AG10803 (cell line): ENCODE results near the gene SCD5.

Experiments
- DNase-seq: peaks from one replicate; pipeline ENCODE4 v3.0.0; 2010; ENCODE audit warnings: low read depth
- H3K4me3 ChIP-seq: 2 replicates; pipeline ENCODE4 v1.5.1; 2011; ENCODE audit warnings: mild to moderate bottlenecking, low read length, control low read depth
- CTCF ChIP-seq: conservative IDR thresholded peaks from 2 replicates; pipeline ENCODE4 v1.5.1; 2011; ENCODE audit warnings: mild to moderate bottlenecking, low read length, control low read depth, inconsistent platforms

The SCD5 gene

GRCh38 chr4:82741188-82741587, 57.4 kb downstream of the SCD5 start:
- H3K4me3 ChIP-seq: no peak overlapping the region
- TF ChIP-seq CTCF: no peak
- DNase-seq: no peak

- peak; percentile 93 for TF ChIP-seq CTCF
- H3K4me3 ChIP-seq: no peak overlapping the region
- DNase-seq: peak; percentile 50
Observed at GRCh38 chr4:82739287-82740190, 59.1 kb downstream of the SCD5 start.

DNA sequence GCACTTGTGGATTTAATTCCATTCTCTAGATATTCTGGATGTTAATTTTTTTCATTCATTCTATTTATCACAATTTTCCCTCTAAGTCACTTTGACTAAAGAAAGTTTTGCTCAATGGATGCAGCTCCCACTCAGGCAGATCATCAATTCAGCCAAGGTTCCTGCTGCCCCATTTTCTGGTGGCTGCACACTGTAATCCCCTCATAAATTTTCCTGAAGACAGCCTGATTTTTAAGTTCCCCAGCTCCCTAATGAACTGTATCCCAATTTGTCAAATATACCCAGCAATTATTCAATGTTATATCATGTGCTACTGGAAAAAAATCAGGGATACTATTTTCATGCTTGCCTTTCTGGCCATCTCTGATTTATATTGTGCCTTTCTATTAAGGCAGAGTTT, 61.2 kb downstream of the SCD5 start:
- no peak for DNase-seq
- H3K4me3 ChIP-seq: no peak overlapping the region
- TF ChIP-seq CTCF: no peak

DNA sequence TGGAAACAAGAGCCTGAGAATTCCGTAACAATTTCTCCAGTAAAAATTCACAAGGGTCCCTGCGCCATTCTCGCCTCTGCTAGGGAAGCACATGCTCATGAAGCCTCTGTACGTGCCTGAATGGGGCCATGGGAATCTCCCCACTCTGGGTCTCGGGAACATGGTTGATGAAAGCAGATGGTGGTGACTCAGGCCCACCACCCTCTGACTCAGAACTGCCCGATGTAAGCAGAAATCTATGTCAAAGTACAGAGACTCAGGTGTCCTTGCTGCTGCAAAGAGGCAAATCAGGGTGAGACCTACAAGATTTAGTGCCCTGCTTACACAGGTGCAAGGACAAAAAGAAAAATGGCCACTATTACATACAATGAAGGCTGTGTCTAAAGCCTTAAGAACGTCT, 65.0 kb downstream of the SCD5 start:
- H3K4me3 ChIP-seq: no peak overlapping the region
- no peak for TF ChIP-seq CTCF
- no peak for DNase-seq

DNA sequence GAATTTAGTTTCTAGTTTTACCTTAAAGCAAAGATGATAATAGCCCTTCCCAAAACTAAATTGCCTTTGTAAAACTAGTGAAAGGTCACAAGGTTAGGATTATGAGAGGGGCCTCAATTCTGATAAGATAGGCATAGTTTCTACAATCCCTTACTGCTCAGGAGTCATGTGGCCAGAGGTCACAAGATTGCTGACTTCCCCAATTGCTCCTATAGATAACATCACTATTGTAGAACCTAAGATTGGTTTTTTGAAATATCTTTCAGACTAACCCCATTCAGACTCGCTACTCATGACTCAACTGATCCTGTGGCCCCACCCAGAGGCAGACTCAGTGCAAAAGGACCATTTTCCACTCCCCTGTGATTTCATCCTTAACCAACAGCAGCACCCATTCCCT, 70.3 kb downstream of the SCD5 start:
- H3K4me3 ChIP-seq: no peak overlapping the region
- TF ChIP-seq CTCF: no peak
- DNase-seq: no peak

DNA sequence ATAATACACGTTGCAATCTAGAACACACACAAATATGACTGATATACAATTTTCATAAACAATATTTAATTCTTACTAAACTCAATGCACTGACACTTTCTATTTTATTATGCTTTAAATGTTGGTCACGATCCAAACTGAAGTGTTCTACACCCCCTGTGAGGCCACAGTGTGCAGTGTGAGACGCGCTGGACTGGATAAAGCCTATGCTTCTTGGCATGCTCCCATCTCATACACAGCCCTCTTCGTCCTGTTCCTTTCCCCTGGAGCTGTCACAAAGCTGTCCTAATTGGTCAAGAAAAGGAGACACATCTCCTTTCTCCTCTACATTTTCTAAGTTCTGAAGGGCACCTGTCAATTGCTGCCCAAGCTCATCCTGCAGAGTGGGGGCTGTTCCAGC, 72.0 kb downstream of the SCD5 start:
- TF ChIP-seq CTCF: no peak

GRCh38 chr4:82721819-82722423, 76.7 kb downstream of the SCD5 start:
- TF ChIP-seq CTCF: peak; percentile 56
- peak; percentile 35 for DNase-seq
- no peak overlapping the region for H3K4me3 ChIP-seq

More for the DNA sequence above, 72.0 kb downstream of the SCD5 start:
- DNase-seq: no peak
- no peak overlapping the region for H3K4me3 ChIP-seq
